ENCODE measurements around the gene TMEM191C.
"Not testable (repeated sequence)": the region's sequence is repeated elsewhere in the genome, so short reads cannot be mapped to it uniquely, and the experiment has no call there.

TMEM191C gene

GRCh38 chr22:21467337-21468193 lies at the start of gene TMEM191C:
Gene TMEM191C, plus strand, starts transcription at chr22:21467387. Its CDS starts 73 bp downstream, at chr22:21467460.
- DNase-seq: not testable (repeated sequence)

DNA sequence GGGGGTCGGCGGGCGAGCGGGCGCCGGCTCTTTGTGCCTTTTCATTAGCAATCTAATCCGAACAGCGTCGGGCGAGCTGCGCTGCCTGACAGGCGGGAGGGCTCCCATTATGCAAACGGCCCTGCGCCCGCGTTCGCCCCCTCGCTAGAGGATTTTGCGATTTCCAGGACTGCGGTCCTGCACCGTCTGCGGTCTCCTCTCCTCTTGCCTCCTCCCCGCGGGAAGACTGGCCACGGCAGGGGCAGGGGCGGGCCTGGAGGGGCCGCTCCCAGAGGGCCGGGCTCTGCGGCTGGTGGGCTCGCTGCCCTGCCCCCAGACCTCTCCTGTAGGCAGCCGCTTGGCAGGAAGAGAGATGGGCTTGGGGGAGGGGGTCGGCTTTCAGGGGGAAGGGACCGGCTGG lies 49.3 kb upstream of the TMEM191C start:
- not testable (repeated sequence) for DNase-seq

GRCh38 chr22:21418974-21419638 lies 48.1 kb upstream of the TMEM191C start:
- not testable (repeated sequence) for DNase-seq

- DNase-seq: not testable (repeated sequence)
Observed at GRCh38 chr22:21420180-21420763, 46.9 kb upstream of the TMEM191C start.

DNA sequence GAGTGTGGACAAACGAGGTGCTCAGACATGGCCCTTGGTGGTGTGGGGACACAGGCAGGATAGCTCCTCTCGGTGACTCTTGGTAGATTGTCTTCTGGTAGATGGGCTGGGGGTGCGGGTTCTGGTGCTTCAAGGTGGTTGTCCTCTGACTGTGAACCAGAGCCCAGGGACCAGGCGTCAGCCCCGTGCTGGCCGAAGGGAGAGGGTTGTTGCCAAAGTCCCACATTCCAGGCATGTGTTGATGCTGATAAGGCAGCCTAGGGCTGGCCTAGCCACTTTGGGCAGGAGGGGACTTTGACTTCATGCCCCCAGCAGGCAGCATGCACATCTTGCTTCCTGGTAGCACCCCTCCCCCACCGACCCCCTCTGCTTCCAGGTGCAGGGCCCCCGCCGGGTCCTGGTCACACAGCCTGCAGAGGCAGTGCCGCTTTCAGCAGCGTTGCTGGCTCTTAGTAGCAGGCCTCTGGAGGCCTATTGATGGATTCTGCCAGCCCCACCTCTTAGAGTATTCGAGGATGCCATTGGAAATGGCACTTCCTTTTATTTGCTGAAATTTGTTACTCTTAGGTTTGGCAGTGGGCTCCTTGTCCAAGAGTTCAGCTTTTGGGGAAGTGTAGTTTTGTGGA lies 43.0 kb upstream of the TMEM191C start:
- DNase-seq: not testable (repeated sequence)

DNA sequence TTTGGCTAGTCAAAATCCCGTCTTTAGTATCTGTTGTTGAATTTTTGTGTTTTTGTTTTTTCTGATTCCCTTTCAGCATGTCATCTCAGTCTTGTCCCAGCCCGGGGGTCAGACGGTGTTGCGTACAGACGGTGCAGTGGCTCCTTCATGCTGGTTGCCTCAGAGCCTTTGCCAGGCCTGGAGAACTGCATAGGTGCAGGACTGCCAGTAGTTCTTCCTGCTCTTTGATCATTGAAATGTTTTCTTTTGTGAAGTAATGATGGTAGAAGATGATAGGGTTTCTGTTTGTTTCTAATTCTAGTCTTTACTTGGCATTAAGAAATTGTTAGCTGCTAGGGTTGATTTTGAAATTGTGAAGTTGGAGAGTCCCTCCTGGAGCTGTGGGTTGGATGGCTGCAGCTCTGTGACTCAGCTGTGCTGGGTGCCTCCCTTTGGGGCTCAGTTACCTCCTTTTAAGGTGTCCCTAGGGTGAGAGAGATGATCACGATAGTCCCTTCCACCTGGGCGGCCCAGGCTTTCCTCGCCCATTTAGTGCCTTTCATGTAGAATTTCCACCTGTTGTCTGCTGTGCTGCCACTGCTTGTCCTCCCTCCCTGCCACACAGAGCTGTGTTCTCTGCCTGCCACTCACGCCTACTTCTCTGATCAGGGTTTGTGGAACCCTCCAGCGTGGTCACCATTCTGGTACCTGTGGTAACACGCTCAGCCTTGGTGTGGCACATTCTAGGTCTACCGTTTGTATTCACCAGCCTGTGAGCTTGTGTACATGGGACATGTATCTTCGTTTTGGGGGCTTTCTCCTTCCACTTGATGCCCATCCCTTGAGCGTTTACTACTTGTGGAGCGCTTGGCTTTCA lies 32.6 kb upstream of the TMEM191C start:
- DNase-seq: not testable (repeated sequence)

GRCh38 chr22:21435998-21436810 lies 31.0 kb upstream of the TMEM191C start:
- DNase-seq: not testable (repeated sequence)

GRCh38 chr22:21438013-21438412 lies 29.2 kb upstream of the TMEM191C start:
- not testable (repeated sequence) for DNase-seq

DNA sequence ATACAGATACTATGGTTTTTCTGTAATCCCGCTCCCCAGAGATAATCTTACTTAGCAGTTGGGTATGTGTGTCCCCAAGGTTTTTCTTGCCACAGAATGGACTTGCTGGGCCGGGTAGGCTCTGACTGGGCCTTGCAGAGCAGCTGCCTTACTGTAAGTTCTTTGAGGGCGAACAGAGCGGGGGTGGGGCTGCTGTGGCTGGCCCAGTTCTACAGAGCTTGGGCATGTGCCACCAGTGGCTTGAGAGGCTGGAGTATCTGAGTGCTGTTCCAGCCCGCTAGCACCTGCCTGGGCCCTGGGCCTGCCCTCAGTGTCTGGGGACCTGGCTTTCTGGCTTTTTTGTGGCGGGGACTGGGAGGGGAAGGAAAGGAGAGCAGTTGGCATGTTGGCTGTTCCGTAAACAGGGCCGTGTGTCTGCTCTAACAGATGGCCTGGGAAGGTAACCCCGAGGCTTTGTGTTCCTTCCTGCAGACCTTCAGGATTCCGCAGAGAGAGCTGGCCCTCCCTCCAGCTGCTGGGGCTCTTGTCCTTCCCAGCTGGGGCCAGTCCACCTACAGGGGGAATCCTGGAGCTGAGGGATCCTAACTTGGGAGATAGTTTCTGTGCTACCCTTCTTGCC lies 27.1 kb upstream of the TMEM191C start:
- DNase-seq: not testable (repeated sequence)

DNA sequence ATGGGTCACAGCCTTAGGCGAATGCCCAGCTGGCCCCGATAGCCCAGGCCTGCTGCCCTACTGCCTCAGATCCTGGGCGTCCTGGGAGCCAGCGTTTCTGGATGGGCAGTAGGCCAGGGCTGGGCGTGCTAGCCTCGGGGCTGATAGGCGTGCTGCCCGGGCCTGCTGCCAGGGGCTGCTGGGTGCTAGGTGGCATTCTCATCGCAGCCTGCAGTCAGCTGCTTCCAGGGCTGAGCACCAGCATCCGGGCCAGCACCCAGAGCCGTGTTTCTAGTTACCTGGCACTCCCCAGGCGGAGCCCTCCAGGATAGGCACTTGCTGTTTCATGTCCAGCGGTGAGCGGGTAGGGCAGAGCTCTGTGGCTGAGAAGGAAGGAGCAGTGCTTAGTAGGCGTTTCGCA lies 26.5 kb upstream of the TMEM191C start:
- not testable (repeated sequence) for DNase-seq

DNA sequence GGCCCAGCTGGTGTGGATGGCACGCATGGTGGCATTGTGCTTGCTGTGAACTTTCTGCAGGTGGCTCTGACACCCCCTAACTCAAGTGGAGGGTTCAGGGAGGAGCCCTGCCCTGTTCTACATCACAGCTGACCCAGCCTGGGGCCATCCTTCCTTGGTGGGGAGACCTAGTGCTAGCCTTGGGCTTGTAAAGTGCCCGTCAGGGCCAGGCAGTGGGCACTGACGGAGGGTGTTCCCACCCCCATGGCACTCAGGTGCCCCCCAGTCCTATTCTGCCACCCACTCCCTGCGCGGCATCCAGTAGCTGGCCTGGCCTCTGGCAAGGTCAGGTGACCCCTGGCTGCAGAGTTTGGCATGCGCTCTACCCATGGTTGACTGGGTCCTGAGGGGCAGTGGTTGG lies 26.0 kb upstream of the TMEM191C start:
- not testable (repeated sequence) for DNase-seq

- DNase-seq: not testable (repeated sequence)
Observed at GRCh38 chr22:21442123-21442522, 25.1 kb upstream of the TMEM191C start.

DNA sequence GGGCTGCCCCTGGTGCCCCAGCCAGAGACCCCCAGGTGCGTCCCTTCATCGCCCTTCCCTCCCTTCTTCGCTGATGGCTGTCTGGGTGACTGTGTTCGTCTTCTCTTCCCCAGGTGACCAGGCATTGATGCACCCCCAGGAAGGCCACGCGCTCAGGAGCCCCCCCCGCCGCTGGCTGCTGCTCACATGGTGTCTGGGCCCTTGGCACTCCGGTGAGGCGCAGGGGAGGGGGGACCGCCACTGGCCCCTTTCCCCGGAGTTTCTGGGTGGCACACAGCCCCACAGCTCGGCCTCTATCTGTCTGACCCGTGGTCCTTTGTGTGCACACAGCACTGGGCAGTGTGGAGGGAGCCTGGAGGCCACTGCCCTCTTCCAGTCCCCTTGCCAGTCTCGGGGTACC lies 24.5 kb upstream of the TMEM191C start:
- not testable (repeated sequence) for DNase-seq

DNA sequence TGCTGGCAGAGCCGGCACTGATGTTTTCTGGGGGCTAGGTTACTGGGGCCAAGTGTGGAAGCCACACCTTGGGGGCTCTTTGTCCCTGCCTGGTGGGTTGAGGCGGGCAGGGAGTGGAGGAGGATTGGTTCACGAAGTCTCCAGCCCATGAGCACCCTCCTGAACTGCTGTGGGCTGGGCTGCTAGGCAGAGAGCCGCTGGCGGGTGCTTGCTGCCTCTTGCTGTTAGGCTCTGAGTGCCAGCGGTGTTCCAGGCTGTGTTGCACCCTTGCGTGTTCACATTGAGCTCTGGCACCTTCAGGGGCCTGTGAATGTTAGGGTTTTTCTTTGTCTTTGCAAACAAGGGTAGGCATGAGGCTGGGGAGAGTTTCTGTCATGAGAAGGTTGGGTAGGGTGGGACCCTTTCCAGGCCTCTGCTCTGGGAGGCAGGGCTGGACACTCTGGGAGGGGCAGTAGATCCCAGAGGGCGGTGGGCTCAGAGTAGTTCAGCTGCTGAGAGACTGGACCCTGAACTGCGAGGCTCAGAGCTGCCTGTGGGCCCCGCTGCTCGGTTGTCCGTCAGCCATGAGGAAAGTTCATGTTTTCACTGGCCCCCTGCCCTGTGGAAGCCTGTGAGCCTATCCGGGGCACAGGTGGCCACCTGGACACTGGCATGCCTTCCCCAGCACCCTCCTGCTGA lies 24.0 kb upstream of the TMEM191C start:
- no peak for DNase-seq

- DNase-seq: no peak
Observed at GRCh38 chr22:21443735-21444421, 23.3 kb upstream of the TMEM191C start.

DNA sequence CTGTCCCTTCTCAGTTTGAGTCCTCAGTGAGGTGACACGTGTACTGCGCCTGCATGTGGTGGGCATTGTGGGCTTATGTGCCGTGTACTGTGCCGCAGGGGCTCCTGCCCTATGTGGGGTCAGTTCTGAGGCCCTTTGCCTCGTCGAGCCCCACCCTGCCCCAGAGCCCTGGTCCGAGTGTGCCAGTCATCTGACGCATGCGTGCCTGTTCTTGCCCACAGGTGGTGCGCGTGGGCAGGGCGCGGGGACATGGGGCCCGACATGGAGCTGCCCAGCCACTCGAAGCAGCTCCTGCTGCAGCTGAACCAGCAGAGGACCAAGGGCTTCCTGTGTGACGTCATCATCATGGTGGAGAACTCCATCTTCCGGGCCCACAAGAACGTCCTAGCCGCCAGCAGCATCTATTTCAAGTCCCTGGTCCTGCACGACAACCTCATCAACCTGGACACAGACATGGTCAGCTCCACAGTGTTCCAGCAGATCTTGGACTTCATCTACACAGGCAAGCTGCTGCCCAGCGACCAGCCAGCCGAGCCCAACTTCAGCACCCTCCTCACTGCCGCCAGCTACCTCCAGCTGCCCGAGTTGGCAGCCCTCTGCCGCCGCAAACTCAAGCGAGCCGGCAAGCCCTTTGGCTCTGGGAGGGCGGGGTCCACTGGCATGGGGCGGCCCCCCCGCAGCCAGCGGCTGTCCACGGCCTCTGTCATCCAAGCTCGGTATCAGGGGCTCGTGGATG lies 22.3 kb upstream of the TMEM191C start:
- no peak for DNase-seq

DNA sequence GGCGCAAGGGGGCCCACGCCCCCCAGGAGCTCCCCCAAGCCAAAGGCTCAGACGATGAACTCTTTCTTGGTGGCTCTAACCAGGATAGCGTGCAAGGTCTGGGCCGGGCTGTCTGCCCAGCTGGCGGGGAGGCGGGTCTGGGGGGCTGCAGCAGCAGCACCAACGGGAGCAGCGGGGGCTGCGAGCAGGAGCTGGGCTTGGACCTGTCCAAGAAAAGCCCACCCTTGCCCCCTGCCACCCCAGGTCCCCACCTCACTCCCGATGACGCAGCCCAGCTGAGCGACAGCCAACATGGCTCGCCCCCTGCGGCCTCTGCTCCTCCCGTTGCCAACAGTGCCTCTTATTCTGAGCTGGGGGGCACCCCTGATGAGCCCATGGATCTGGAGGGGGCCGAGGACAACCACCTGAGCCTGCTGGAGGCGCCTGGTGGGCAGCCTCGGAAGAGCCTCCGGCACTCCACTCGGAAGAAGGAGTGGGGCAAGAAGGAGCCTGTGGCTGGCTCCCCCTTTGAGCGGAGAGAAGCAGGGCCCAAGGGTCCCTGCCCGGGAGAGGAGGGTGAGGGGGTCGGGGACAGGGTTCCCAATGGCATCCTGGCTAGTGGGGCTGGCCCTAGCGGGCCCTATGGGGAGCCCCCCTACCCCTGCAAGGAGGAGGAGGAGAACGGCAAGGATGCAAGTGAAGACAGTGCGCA lies 21.6 kb upstream of the TMEM191C start:
- DNase-seq: no peak
